Liver (tissue), 9 donors: Measurements from ENCODE around the gene MKRN2. TPM values are rescaled to one million over a fixed set of nuclear protein-coding genes. Genes with fewer than 3 reads are reported as not detected.

Experiments used
- DNase-seq: peaks from one replicate; pipeline ENCODE4 v3.0.0-alpha.2; 2017; ENCODE audit warnings: low spot score
- H3K27ac ChIP-seq, 2 donors: one replicate each; pipeline ENCODE4 v1.7.0; 2013; ENCODE audit warnings: inconsistent platforms in 2 of 2, low read length in 2 of 2, control low read depth in 1 of 2, low read depth in 1 of 2, mild to moderate bottlenecking in 1 of 2
- H3K27me3 ChIP-seq, 4 donors: one replicate each; pipeline versions ENCODE4 v1.6.1 to v1.7.0; 2013; ENCODE audit warnings: low read length in 3 of 4, inconsistent platforms in 1 of 4, mild to moderate bottlenecking in 1 of 4, moderate library complexity in 1 of 4; ENCODE audit not compliant: control insufficient read depth in 4 of 4, insufficient read depth in 4 of 4
- H3K36me3 ChIP-seq, 4 donors: one replicate each; pipeline versions ENCODE4 v1.6.1 to v1.7.0; 2013; ENCODE audit warnings: low read length in 3 of 4, mild to moderate bottlenecking in 3 of 4, low read depth in 1 of 4, moderate library complexity in 1 of 4; ENCODE audit not compliant: control insufficient read depth in 4 of 4, insufficient read depth in 3 of 4
- H3K4me1 ChIP-seq, 4 donors: one replicate each; pipeline versions ENCODE4 v1.6.1 to v1.7.0; 2013; ENCODE audit warnings: low read length in 3 of 4, mild to moderate bottlenecking in 3 of 4, moderate library complexity in 1 of 4; ENCODE audit not compliant: control insufficient read depth in 4 of 4, insufficient read depth in 4 of 4
- H3K4me3 ChIP-seq, 3 donors: one replicate each; pipeline versions ENCODE4 v1.6.1 to v1.7.0; 2013; ENCODE audit warnings: low read length in 3 of 3, control low read depth in 1 of 3, low read depth in 1 of 3, mild to moderate bottlenecking in 1 of 3
- H3K9ac ChIP-seq, 2 donors: one replicate each; pipeline ENCODE4 v1.7.0; 2013; ENCODE audit warnings: low read length in 2 of 2, mild to moderate bottlenecking in 2 of 2, moderate library complexity in 2 of 2, control low read depth in 1 of 2, low read depth in 1 of 2
- H3K9me3 ChIP-seq, 4 donors: one replicate each; pipeline versions ENCODE4 v1.6.1 to v1.7.0; 2013; ENCODE audit warnings: low read length in 3 of 4; ENCODE audit not compliant: control insufficient read depth in 4 of 4
- CTCF ChIP-seq: fragments of 150-350 bp; IDR thresholded peaks from 2 replicates; pipeline ENCODE4 v1.5.1; 2017; ENCODE audit warnings: improper control_type of control experiment, low read depth, low read length; ENCODE audit not compliant: missing input control
- EGR1 ChIP-seq, 2 donors: IDR thresholded peaks; 2 replicates each; pipeline ENCODE4 v1.6.1; 2016 to 2018; ENCODE audit warnings: antibody characterized with exemption in 2 of 2, low read depth in 2 of 2
- FOXA1 ChIP-seq: IDR thresholded peaks from 2 replicates; pipeline ENCODE4 v1.6.1; 2016; ENCODE audit warnings: antibody characterized with exemption
- FOXA2 ChIP-seq: IDR thresholded peaks from 2 replicates; pipeline ENCODE4 v1.6.1; 2016; ENCODE audit warnings: antibody characterized with exemption
- GABPA ChIP-seq, 2 donors: IDR thresholded peaks in 1 of 2; conservative IDR thresholded peaks in 1 of 2; 2 replicates each; pipeline ENCODE4 v1.6.1; 2016; ENCODE audit warnings: antibody characterized with exemption in 2 of 2, mild to moderate bottlenecking in 1 of 2, moderate library complexity in 1 of 2
- HNF4A ChIP-seq, 2 donors: conservative IDR thresholded peaks; 2 replicates each; pipeline ENCODE4 v1.6.1; 2016; ENCODE audit warnings: antibody characterized with exemption in 2 of 2, mild to moderate bottlenecking in 2 of 2
- HNF4G ChIP-seq: IDR thresholded peaks from 2 replicates; pipeline ENCODE4 v1.6.1; 2016; ENCODE audit warnings: antibody characterized with exemption
- JUND ChIP-seq, 2 donors: IDR thresholded peaks; 2 replicates each; pipeline ENCODE4 v1.6.1; 2016; ENCODE audit warnings: antibody characterized with exemption in 2 of 2
- NR2F2 ChIP-seq: IDR thresholded peaks from 2 replicates; pipeline ENCODE4 v1.6.1; 2016; ENCODE audit warnings: antibody characterized with exemption
- RAD21 ChIP-seq, 2 donors: IDR thresholded peaks; 2 replicates each; pipeline ENCODE4 v1.6.1; 2016; ENCODE audit warnings: antibody characterized with exemption in 2 of 2, mild to moderate bottlenecking in 2 of 2
- RXRA ChIP-seq, 2 donors: IDR thresholded peaks; 2 replicates each; pipeline ENCODE4 v1.6.1; 2017 to 2018; ENCODE audit warnings: antibody characterized with exemption in 2 of 2, mild to moderate bottlenecking in 1 of 2
- SP1 ChIP-seq: IDR thresholded peaks from 2 replicates; pipeline ENCODE4 v1.6.1; 2018; ENCODE audit warnings: antibody characterized with exemption, mild to moderate bottlenecking
- TAF1 ChIP-seq: conservative IDR thresholded peaks from 2 replicates; pipeline ENCODE4 v1.6.1; 2016; ENCODE audit warnings: antibody characterized with exemption, mild to moderate bottlenecking
- YY1 ChIP-seq: IDR thresholded peaks from 2 replicates; pipeline ENCODE4 v1.6.1; 2016; ENCODE audit warnings: antibody characterized with exemption, mild to moderate bottlenecking
- WGBS: extraction: QIAGEN DNeasy Blood & Tissue Kit; methylation state at CpG from one replicate; pipeline ENCODE4 v1.1.7; 2013; 5-methylcytosine and 5-hydroxymethylcytosine counted together
- polyA plus RNA-seq, 2 donors: library from polyadenylated mRNA; stranded (reverse) in 1 of 2; unstranded in 1 of 2; fragments of 200-250 nt in 1 of 2; fragments of >200 nt in 1 of 2; fragmentation: Nextera tagmentation in 1 of 2; extraction: Ambion mirVana in 1 of 2; gene quantifications; one replicate each; pipeline versions ENCODE4 v1.2.1 to v1.2.3, GENCODE V29; 2013 to 2015
- total RNA-seq, 2 donors: library from RNA; depleted of rRNA; stranded (reverse); fragments of >200 nt; gene quantifications; one replicate each; pipeline ENCODE4 v1.2.3, GENCODE V29; 2014
- TF ChIP-seq, protein P1 (sequence below): IDR thresholded peaks from 2 replicates; pipeline ENCODE4 v1.6.1; 2016; ENCODE audit warnings: antibody characterized with exemption
- TF ChIP-seq, protein P2 (sequence below): IDR thresholded peaks from 2 replicates; pipeline ENCODE4 v1.6.1; 2016; ENCODE audit warnings: antibody characterized with exemption
- TF ChIP-seq, protein P3 (sequence below): IDR thresholded peaks from 2 replicates; pipeline ENCODE4 v1.6.1; 2016; ENCODE audit warnings: antibody characterized with exemption
- TF ChIP-seq, protein P4 (sequence below): IDR thresholded peaks from 2 replicates; pipeline ENCODE4 v1.6.1; 2016; ENCODE audit warnings: antibody characterized with exemption, mild to moderate bottlenecking
- donor health status: healthy.
- donor health status: healthy.
- donor health status: healthy.
- donor health status: healthy.
- donor health status: healthy.

MKRN2 gene
- total and polyA plus RNA-seq, 4 donors, result 6.1 to 17.3 (median 11.7) TPM

DNA sequence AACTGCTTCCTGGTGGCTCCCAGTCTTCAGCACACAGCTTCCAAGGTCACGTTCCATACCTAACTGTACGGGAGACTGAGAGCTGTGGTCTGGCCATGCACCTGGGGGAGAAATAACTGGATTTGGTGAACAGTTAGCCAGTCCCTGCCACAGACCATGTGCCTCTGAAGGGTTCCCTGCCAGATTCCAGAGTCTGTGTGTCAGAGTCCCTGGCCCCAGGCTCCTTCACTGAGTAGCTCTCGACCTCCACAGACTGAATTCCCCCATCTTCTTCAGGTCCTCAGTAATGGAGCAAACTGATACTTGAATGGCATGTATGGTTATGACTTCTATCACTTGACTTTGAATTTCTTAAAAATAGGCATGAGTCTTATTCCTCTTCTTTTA is 29.1 kb upstream of the MKRN2 start (continued):
- TF ChIP-seq, protein P1, sequence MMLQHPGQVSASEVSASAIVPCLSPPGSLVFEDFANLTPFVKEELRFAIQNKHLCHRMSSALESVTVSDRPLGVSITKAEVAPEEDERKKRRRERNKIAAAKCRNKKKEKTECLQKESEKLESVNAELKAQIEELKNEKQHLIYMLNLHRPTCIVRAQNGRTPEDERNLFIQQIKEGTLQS, result no peak
- TF ChIP-seq, protein P2, sequence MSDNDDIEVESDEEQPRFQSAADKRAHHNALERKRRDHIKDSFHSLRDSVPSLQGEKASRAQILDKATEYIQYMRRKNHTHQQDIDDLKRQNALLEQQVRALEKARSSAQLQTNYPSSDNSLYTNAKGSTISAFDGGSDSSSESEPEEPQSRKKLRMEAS, result no peak
- TF ChIP-seq FOXA1 (no peak), GABPA (IDR thresholded peaks at IDR 0.05 in 1 of 2, conservative IDR thresholded peaks at IDR 0.05 in 1 of 2) (no peak), HNF4G (no peak), FOXA2 (no peak), EGR1 (IDR thresholded peaks at IDR 0.05; ENCODE audit: low read depth in 2 of 2) (no peak), JUND (IDR thresholded peaks at IDR 0.05) (no peak)
- TF ChIP-seq, protein P3, sequence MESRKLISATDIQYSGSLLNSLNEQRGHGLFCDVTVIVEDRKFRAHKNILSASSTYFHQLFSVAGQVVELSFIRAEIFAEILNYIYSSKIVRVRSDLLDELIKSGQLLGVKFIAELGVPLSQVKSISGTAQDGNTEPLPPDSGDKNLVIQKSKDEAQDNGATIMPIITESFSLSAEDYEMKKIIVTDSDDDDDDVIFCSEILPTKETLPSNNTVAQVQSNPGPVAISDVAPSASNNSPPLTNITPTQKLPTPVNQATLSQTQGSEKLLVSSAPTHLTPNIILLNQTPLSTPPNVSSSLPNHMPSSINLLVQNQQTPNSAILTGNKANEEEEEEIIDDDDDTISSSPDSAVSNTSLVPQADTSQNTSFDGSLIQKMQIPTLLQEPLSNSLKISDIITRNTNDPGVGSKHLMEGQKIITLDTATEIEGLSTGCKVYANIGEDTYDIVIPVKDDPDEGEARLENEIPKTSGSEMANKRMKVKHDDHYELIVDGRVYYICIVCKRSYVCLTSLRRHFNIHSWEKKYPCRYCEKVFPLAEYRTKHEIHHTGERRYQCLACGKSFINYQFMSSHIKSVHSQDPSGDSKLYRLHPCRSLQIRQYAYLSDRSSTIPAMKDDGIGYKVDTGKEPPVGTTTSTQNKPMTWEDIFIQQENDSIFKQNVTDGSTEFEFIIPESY, result no peak

DNA sequence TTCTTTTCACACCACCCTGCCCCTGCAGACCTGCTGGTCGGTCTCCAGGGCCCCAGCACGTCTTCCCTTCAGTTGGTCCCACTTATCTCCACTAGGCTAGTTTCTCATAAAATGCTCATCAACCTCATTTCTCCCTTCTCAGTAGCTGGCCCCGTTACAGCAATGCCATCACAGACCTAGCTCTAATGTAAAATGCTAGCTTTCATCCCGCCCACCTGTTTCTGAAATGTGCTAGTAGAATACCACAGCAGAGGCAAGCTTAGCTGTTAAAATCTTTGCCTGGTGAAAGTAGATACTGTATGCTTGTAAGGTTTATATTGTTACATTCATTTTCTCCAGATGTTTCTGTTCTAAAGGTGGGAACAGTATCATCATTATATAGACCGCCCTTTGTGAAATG is 24.7 kb upstream of the MKRN2 start:
- no peaks in the 10 kb centered on the region for H3K4me1 ChIP-seq
- DNase-seq, result no peak
- WGBS, result 94% methylated on average over 5 of the region's 5 CpGs
- H3K4me3 ChIP-seq, result no peak overlapping the region
- H3K27ac ChIP-seq, result no peak overlapping the region
- H3K9ac ChIP-seq, result no peak overlapping the region
- H3K27me3 ChIP-seq, result no peaks in the 10 kb centered on the region
- TF ChIP-seq TAF1, result no peak
- no peak for TF ChIP-seq HNF4A (conservative IDR thresholded peaks at IDR 0.05)
- TF ChIP-seq HNF4G, result no peak
- no peak for TF ChIP-seq EGR1 (IDR thresholded peaks at IDR 0.05; ENCODE audit: low read depth in 2 of 2)
- no peak for TF ChIP-seq JUND (IDR thresholded peaks at IDR 0.05)
- TF ChIP-seq GABPA (IDR thresholded peaks at IDR 0.05 in 1 of 2, conservative IDR thresholded peaks at IDR 0.05 in 1 of 2), result no peak
- no peak for TF ChIP-seq RXRA (IDR thresholded peaks at IDR 0.05)
- TF ChIP-seq, protein P2, result no peak
- TF ChIP-seq, protein P3, result no peak
- no peak for TF ChIP-seq SP1
- no peak for TF ChIP-seq CTCF
- no peak for TF ChIP-seq FOXA2
- no peak for TF ChIP-seq FOXA1
- TF ChIP-seq, protein P1, result no peak
- TF ChIP-seq NR2F2, result no peak
- TF ChIP-seq, protein P4, sequence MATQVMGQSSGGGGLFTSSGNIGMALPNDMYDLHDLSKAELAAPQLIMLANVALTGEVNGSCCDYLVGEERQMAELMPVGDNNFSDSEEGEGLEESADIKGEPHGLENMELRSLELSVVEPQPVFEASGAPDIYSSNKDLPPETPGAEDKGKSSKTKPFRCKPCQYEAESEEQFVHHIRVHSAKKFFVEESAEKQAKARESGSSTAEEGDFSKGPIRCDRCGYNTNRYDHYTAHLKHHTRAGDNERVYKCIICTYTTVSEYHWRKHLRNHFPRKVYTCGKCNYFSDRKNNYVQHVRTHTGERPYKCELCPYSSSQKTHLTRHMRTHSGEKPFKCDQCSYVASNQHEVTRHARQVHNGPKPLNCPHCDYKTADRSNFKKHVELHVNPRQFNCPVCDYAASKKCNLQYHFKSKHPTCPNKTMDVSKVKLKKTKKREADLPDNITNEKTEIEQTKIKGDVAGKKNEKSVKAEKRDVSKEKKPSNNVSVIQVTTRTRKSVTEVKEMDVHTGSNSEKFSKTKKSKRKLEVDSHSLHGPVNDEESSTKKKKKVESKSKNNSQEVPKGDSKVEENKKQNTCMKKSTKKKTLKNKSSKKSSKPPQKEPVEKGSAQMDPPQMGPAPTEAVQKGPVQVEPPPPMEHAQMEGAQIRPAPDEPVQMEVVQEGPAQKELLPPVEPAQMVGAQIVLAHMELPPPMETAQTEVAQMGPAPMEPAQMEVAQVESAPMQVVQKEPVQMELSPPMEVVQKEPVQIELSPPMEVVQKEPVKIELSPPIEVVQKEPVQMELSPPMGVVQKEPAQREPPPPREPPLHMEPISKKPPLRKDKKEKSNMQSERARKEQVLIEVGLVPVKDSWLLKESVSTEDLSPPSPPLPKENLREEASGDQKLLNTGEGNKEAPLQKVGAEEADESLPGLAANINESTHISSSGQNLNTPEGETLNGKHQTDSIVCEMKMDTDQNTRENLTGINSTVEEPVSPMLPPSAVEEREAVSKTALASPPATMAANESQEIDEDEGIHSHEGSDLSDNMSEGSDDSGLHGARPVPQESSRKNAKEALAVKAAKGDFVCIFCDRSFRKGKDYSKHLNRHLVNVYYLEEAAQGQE, result no peak
- TF ChIP-seq RAD21 (IDR thresholded peaks at IDR 0.05), result no peak
- no peak for TF ChIP-seq YY1
- no peaks in the 10 kb centered on the region for H3K9me3 ChIP-seq
- H3K36me3 ChIP-seq, result peaks cover 2 to 23% (median 11%) of the 10 kb centered on the region in 4 donors
